Right forelimb (tissue), 1 donor: ENCODE results near the gene STRADA.
"Not testable (repeated sequence)": the region's sequence is repeated elsewhere in the genome, so short reads cannot be mapped to it uniquely, and the experiment has no call there.

Experiments used
- DNase-seq: peaks from one replicate; pipeline ENCODE4 v3.0.0-alpha.2; 2018

Gene STRADA

DNA sequence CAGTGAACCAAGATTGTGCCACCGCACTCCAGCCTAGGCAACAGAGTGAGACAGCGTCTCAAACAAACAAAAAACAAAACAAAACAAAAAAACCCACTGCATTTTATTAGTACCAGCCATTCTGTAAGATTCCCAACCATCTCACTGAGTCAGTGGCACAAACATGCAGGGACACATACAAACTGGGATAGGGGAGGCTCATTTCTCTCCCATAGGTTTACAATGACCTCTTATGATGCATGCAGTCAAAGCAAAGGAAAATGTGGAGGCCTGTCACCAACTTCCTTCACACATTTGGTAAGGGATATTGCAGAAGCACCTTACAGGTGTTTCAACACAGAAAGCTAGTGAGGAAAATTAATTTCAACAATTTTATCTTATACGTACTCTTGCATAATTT, 12.4 kb upstream of the STRADA start:
- no peak for DNase-seq

DNA sequence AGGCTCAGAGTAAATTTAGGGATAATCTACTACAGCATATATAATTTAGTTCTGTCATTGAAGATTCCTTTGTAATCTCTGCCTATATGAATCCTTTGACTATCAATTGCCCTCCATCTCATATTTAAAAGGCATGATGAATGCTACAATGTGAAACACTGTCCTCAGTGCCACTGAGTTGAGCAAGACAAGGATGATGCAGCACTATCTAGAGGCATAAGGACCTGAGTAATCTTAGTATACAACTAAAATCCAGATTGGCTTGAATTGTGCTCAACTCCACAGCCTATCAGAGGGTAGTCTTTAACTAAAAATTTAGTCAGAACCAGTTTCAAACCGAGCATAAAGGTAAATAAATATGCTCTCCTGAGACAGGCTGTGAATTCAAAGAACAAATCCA, 11.6 kb upstream of the STRADA start:
- no peak for DNase-seq

DNA sequence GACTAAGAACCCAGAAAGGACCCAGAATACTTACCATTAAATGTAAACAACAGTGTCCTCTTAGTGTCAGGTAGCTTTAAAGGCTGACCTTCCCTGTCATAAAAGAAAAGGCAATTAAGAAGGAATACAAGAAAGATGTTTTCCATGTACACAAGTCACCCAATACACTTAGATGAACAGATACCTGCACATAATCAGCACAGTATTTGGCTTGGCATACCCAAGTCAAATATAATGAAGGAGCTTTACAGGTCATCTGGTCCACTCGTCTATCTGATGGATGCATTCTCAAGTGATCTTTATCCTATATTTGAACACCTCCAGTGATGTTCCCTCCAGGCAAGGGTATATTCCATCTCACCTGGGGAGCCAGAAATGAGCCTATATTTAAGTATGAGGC, 11.1 kb upstream of the STRADA start:
- no peak for DNase-seq

DNA sequence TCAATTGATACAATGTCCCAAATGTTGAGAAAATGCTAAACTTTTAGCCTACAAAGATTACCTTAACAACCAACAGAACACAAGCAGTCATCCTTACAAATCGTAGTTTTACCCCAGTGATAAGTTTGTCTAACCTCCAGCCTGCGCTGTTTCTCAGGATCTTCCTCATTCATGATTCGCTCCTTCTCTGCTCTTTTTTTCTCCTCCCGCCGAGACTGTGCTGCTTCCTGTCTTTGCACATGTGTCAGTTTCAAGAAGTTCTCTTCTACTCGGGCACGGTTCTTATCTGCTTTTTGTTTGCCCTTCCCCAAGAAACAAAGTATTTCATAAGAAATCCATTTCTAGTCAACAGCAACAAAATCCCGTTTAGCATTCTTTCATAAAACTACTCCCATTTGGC, 10.2 kb upstream of the STRADA start:
- DNase-seq, result no peak

DNA sequence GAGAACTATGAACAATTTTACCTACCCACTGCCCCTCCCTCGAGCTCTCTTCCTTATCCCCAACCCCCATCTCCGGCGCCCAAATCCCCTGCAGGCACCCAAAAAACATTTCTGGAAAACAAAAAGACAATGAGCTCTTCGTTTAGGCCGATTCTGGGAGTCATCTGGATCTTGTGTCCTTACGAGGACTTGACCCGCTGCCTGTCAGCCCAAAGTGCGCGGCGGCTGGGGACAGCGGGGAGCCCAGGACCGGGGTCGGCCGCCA, 524 bp downstream of the STRADA start:
- no peak for DNase-seq

DNA sequence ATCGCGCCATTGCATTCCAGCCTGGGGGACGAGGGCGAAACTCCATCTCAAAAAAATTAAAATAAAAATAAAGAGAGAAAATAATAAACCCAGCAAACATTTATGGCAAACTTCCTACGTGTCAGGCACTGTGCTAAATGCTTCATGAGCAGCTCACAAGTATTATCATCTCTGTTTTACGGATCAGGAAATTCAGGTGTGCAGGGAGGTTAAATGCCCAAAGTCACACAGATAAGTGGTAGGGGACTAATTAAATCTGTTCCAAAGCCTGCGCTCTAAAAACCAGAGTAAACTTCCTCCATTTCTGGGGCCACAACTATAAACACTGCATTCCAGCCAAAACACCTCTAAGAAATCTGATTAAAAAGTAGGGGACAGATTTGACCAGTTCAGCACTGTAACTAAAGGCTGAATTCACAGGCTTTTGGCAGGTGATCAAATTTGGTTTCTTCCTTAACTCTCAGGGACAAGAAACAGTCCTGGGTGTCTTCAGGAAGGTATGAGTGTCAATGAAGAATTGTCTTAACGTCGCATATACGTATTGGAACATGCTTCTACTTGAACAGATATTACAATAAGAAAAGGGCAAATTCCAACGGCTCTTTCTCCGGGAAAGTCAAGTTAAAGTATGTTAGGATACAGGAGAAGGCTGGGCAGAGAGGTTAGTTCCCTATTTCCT, 996 bp downstream of the STRADA start:
- DNase-seq, result no peak

DNA sequence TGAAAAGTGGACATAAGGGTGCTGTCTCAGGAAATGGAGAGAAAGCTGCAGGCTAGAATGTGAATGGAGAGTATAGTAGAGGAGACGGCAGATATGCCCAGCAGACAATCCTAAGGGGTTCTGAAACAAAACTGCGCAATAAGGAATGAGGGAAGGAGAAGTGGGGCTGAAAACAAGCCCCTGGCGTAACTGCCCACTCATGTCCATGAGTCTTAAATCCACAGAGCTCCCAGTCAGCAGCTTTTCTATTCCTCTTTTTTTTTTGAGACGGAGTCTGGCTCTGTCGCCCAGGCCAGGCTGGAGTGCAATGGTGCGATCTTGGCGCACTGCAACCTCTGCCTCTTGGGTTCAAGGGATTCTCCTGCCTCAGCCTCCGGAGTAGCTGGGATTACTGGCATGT, 5.9 kb downstream of the STRADA start:
- DNase-seq, result no peak

DNA sequence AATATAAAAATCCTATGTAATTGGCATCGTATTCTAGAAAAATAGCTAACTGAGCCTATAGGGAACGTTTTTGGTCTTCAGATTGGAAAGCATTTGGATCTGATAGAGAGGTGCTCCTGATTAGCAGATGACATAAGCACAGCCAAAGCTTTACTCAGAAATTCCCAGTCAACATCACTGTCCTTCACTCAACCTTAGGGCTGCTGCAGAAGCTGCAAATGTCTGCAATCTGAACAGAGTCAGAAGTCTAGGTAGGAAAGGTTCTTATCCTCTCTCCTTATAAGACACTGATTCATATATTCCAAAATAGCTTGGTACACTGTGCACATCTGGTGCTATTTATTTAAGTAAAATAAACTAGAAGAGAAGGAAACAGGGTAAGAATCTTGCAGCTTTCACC, 19.2 kb downstream of the STRADA start:
- DNase-seq, result no peak

DNA sequence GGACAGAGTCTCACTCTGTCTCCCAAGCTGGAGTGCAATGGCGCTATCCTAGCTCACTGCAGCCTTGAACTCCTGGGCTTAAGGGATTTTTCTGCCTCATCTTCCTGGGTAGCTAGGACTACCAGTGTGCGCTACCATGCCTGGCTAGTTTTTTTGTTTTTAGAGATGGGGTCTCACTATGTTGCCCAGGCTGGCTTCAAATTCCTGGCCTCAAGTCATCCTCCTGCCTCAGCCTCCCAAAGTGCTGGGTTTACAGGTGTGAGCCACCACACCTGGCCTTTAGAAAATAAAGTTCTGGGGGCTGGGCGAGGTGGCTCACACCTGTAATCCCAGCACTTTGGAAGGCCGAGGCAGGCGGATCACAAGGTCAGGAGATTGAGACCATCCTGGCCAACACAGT, 21.4 kb downstream of the STRADA start:
- DNase-seq, result not testable (repeated sequence)

DNA sequence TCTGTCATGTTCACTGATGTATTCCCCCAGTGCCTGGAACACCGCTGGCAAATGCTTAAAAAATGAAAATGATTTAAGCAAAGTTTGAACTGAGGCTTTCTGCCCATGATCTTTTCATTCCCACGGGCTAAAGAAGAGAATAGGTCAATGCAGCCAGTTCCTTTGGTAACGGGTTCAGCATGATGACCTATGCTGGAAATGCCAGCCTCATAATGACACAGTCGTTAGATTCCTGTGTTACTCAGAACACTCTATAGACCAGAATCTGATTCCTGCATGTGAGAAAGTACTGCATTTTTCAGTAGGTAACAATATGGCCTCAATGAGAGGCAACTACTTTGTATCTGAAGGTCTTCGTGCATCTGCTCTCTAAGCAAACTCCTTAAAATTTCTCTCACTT, 22.6 kb downstream of the STRADA start:
- no peak for DNase-seq

DNA sequence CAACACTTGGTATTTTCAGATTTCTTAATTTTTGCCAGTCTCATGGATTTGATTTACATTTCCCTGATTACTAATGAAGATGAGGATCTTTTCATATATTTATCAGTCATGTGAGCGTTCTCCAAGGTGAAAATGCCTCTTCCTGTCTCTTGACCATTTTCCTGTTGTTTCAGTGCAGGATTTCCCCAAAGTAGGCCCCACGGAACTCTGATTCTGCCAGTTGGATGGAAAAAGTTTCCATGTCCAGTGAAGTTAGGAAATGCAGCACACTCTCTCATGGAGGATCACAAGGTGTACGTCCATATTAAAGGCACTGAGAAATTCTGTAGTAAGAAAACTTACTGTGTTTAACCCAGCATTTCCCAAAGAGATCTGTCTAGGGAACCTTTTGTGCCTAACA, 25.2 kb downstream of the STRADA start:
- no peak for DNase-seq

DNA sequence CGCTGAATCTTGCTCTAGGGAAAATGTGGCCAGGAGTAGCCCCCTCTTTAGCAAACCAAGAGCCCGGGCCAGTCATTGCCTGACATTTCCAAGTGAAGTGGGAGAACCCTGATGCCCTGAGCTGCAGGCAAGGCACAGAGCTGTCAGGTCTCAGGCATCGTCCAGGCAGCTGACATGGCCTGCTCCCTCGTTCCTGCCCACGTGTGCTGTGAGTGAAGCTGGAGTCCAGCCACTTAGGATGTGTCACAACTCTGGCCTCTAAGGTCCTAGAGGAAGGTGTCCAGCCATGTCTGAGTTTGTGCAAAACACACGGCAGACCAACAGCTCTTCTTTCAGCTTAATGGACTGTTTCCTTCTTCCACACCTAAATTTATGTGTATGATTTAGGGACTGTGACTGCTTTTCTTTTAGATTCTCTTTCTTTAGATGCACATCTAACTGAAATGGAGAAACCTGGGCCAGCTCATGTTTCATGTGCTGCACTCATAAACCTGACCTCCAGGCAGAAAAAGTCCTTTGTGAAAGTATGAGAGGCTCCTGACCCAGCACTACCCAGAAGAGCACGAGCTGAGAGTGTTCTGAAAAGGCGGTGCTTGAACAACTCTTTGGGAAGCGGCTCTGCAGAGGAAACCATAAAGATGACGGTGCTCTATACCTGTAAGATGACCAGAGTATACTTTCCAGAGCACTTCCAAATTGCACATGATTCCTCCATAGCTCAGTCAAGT, 26.9 kb downstream of the STRADA start:
- no peak for DNase-seq

DNA sequence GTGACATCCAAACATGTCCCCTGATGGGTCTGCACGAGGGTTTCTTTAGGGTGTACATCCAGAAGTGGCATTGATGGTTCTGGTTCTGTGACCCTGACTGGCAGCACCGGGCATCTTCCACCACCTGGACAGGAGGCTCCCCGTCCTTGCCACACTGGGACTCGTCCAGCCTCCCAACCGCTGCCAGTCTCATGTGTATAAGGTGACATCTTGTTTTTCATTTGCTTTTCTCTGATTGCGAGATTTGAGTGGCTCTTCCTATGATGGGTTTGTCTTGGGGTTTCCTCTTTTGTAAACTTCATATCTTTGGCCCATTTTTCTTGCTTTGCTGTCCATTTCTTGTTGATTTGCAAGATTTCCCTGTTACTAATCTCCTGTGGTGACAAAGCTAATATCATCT, 32.5 kb downstream of the STRADA start:
- no peak for DNase-seq

DNA sequence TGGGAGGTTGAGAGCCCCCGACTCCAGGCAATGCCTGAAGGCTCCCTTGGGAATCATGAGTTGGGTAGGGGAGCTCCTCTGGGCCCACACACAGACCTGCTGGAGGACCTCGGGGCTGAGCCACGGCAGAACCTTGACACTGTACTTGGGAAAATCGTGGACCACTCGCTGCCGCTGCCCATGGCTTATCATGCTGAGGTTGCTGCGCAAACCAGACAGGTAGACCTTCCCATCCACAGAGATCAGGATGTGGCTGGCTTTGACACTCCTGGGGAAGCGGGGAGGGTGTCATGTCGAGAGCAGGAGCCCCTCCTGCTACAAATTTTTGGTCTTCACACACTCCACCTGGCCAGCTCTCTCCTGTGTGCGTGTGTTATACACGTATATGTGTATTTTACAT, 34.4 kb downstream of the STRADA start:
- no peak for DNase-seq

DNA sequence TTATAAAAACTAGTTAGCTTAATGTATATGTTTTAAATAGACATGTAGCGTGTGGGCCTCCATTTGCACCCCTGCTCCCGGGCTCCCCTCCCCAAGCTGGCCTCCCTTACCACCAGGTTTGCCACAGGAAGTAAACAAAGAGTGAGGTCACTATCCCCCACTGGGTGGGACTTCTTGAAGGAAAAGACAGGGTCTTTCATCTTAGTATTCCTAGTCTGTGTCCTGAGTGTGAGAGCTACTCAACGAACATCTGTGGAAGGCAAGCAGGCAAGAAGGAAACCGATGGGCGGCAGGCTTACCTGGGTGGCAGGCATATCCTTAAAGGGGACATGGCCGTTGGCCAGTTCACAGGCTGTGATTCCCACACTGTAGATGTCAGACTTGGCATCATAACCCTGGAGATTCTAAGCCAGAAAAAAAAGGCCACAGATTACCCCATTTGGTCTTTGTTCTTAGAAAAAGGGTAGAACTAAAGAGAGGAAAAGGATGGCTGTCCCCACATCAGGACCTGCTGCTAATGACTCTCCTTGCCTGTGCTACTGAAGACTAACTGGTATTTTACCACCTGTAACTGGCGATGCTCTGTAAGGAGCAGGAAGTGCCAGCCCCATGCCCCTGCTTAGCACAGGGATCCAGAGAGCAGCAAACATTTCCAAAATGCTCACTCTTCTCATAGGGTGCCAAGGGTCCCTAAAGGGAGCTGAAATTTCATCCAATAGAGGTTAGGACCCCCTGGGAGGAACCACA, 35.1 kb downstream of the STRADA start:
- no peak for DNase-seq

DNA sequence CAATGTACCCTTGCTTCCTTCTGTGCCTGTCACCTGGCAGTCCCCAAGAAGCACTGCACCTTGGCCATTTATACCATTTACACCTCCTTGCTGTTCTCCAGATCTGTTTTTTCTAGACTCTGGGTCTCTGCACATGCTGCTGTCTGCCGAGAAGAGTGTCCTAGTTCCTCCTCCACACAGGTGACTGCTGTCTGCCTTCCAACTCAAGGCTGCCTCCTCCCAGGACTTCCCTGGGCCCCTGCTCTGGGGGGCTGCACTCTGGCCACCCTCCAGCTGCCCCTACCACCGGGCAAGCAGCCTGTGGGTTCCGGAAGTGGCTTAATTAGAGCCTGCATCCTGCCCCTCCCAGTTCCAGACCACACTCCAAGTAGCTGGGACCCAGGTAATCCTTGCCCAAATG, 35.9 kb downstream of the STRADA start:
- no peak for DNase-seq

DNA sequence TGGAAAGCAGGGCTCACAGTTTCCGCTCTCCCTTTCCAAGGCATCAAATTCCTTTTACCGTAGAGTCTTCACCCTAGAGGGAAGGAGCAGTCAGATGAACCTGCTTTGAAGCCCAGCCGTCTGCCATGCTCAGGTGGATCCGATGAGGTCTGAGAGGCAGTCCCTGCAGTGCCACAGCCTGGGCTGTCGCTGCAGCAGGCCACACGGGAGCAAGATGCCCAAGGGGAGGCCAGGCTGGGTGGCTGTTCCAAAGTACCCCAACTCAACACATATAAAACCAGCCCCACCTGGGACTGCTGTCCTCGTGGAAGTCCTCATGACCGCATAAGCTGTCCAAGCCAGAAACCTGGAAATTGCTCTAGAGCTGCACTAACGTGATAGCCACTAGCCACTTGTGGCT, 36.8 kb downstream of the STRADA start:
- DNase-seq, result no peak

DNA sequence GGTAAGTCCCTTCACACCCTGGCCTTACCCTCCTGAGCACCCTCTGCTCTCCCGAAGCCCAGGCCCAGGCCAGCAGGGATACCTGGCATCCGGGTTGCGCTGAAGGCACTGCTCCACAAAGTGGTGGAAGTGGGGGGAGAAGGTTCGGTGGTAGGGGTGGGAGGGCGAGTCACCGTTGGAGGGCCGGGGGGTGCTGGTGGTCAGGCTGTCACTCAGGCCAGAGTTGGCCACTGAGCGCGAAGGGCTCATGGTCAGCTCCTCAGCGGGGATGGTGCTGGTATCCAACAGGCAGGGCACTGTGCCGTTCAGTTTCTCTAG, 37.4 kb downstream of the STRADA start:
- DNase-seq, result no peak

DNA sequence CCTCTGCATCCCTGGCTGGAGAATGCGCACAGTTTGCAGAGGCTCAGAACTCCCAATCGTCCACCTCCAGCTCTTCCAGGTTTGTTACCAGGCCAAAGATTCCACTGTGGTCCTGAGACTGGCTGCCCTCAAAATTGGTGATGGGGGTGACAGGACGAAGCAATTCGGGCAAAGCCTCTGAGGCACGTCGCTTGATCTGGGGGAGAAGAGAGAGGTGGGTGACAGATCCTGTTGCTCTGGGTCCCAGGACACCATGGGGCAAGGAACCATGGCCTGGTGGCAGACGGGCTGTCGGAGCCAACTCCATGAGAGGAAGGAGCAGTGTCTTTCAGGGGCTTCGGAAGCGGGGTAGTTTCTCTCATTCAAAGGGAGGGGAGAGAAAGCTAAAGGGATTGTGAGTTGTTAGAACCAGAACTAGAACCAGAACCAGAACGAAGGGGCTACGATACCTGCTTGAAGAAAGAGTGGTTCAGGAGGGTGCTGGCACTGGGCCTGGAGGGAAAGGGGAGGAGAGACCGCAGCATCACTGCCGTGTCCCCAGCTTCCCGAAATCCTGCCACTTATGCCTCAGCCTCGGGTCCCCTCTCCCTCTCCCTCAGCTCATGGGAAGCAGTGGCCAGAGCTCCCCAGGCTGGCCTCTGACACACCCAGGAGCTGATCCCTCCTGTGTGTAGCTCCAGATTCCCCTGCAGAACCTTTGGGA, 37.9 kb downstream of the STRADA start:
- no peak for DNase-seq

DNA sequence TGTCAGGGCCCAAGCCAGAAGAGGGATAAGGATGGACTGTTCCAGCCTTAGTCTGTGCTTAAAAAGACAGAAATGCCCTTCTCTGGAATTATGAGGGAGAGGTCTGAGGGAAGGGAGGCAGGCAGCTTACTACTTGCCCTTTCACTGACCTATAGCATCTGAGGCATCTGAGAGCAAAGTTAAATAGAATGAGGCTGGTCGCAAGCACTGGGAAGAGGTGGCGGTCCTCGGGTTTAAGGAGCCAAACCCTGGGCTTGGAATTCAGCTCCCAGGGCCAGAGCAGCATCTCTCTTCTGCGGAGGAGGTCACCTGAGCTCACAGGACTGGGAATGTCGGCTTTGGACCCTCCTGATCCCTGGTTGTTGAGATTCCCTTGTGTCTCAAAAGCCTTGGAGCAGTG, 38.6 kb downstream of the STRADA start:
- DNase-seq, result no peak

DNA sequence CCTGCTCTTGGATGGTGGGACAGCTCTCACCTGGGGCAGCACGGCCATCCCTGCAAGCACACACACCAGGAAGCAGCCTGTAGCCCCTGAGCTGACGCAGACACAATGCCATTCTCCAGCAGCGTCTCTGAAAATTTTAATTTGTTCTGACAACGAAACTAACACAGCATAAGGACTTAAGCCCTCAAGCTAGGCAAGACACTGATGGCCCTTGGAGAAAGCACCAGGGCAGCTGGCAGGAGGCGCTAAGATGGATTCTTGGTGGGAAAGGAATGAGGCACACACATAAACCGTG, 38.9 kb downstream of the STRADA start:
- no peak for DNase-seq

DNA sequence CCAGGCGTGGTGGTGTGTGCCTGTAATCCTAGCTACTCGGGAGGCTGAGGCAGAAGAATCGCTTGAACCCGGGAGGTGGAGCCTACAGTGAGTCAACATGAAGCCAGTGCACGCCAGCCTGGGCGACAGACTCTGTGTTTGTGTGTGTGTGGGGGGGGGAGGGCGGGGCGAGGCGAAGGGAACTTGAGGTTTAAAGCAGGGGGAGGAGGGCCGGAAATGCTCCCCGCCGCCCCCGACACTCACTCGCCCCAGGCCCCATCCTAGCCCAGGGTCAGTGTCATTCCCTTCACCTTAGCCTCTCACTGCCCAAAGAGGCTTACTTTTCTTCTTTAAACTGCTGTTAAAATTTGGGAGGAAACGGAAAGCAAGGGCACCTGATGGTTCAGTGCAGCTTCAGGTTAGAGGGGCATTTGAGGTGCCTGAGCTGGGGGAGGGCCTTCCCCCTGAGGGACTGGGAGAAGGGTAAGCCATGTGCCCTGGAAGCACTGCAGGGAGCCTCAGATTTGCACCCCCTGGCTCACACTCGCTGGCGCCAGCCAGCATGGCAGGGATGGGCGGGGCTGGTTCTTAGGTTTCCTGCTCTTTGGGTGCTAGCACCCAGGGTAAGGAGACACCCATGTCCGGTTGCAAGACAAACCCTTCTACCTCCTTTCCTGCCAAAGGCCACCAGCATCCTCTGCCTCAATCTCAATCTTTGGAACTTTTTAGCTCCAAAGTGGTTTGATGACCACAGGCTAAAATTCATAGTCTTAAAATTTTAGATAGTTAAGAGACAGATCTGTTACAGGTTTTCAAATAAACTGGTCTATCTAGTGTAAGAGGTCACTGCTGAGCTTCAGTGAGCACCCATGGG, 39.5 kb downstream of the STRADA start:
- no peak for DNase-seq

DNA sequence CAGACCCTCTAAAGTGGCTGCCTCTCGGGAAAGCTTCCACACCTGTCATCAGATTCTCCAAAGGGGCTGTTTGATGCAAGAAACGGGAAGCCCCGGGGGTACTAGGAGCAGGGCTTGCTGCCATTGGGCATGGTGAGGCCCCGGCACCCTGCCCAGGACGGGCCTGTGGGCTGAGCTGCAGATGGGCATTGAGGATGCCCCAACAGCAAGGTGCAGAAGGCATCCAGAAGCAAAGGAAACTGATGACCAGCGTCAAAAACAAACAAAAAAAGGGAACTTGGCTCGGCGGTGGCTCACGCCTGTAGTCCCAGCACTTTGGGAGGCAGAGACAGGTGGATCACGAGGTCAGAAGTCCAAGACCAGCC, 40.2 kb downstream of the STRADA start:
- no peak for DNase-seq
